Testis (tissue), 2 donors: ENCODE data around the gene KRT26.

Experiments
- CTCF ChIP-seq, 3 experiments: fragments of 450-650 bp in 2 of 3; fragments of 200-600 bp in 1 of 3; sonication (generic) in 1 of 3; IDR thresholded peaks; one replicate each; pipeline ENCODE4 v1.5.1; 2016 to 2019; ENCODE audit warnings: antibody characterized with exemption in 3 of 3, mild to moderate bottlenecking in 2 of 3, moderate library complexity in 1 of 3
- POLR2A ChIP-seq: fragments of 450-650 bp; IDR thresholded peaks from one replicate; pipeline ENCODE4 v1.6.1; 2017; ENCODE audit warnings: antibody characterized with exemption, mild to moderate bottlenecking, moderate library complexity

GRCh38 chr17:40818343-40818732 lies 46.3 kb upstream of the KRT26 start:
- TF ChIP-seq CTCF (IDR thresholded peaks at IDR 0.05), result no peak
- no peak for TF ChIP-seq POLR2A
